RWPE2 (cell line): ENCODE data around the gene CASTOR1.
"Not testable (repeated sequence)": the region's sequence is repeated elsewhere in the genome, so short reads cannot be mapped to it uniquely, and the experiment has no call there.

Experiments
- ATAC-seq: fragments of 200-7000 bp; cut with Tn5 transposase; 3 replicates; pipeline ENCODE4 v1.9.1; 2021; ENCODE audit warnings: low read depth
- DNase-seq: peaks from one replicate; pipeline ENCODE4 v3.0.0-alpha.2; 2020; ENCODE audit warnings: low spot score
- H3K27ac ChIP-seq: fragments of 450-650 bp; 2 replicates; pipeline ENCODE4 v1.5.1; 2017; ENCODE audit warnings: mild to moderate bottlenecking; ENCODE audit not compliant: poor library complexity, severe bottlenecking
- H3K27me3 ChIP-seq: fragments of 250-450 bp; sonication (Bioruptor Pico); 2 replicates; pipeline ENCODE4 v1.5.1; 2021; ENCODE audit warnings: mild to moderate bottlenecking, moderate library complexity; ENCODE audit not compliant: insufficient read depth, poor library complexity, severe bottlenecking
- H3K36me3 ChIP-seq: fragments of 250-450 bp; sonication (Bioruptor Pico); 2 replicates; pipeline ENCODE4 v1.5.1; 2020; ENCODE audit warnings: low read depth, mild to moderate bottlenecking, moderate library complexity
- H3K4me1 ChIP-seq: fragments of 250-450 bp; sonication (Bioruptor Pico); 2 replicates; pipeline ENCODE4 v1.5.1; 2021; ENCODE audit warnings: mild to moderate bottlenecking, moderate library complexity; ENCODE audit not compliant: insufficient read depth, poor library complexity, severe bottlenecking
- H3K4me3 ChIP-seq: fragments of 250-450 bp; sonication (Bioruptor Pico); 2 replicates; pipeline ENCODE4 v1.5.1; 2021; ENCODE audit warnings: mild to moderate bottlenecking, moderate library complexity; ENCODE audit not compliant: severe bottlenecking
- H3K9me3 ChIP-seq: fragments of 250-450 bp; sonication (Bioruptor Pico); 2 replicates; pipeline ENCODE4 v1.5.1; 2021; ENCODE audit warnings: mild to moderate bottlenecking, moderate library complexity; ENCODE audit not compliant: severe bottlenecking
- TF ChIP-seq, protein P1 (sequence below): fragments of 450-650 bp; IDR thresholded peaks from one replicate; pipeline ENCODE4 v1.5.1; 2017; ENCODE audit warnings: mild to moderate bottlenecking, moderate library complexity; ENCODE audit not compliant: poor library complexity, severe bottlenecking

Gene CASTOR1

GRCh38 chr22:30289141-30289979 lies at the start of gene CASTOR1:
Gene CASTOR1 (minus strand): TSS chr22:30289505. CDS start chr22:30289497, 8 bp downstream.
- peak within 1 kb of the TSS; percentile 79 for H3K27ac ChIP-seq
- DNase-seq = peak; percentile 99
- H3K27me3 ChIP-seq = no peaks in the 10 kb centered on the region
- peak; percentile 72 for ATAC-seq
- H3K4me3 ChIP-seq = peak within 1 kb of the TSS; percentile 47
- H3K4me1 ChIP-seq = peaks cover 22% of the 10 kb centered on the region
- no peaks in the 10 kb centered on the region for H3K9me3 ChIP-seq
- H3K36me3 ChIP-seq = peaks cover 4% of the 10 kb centered on the region; the same call in 1 of the 2 replicates
- TF ChIP-seq, protein P1, sequence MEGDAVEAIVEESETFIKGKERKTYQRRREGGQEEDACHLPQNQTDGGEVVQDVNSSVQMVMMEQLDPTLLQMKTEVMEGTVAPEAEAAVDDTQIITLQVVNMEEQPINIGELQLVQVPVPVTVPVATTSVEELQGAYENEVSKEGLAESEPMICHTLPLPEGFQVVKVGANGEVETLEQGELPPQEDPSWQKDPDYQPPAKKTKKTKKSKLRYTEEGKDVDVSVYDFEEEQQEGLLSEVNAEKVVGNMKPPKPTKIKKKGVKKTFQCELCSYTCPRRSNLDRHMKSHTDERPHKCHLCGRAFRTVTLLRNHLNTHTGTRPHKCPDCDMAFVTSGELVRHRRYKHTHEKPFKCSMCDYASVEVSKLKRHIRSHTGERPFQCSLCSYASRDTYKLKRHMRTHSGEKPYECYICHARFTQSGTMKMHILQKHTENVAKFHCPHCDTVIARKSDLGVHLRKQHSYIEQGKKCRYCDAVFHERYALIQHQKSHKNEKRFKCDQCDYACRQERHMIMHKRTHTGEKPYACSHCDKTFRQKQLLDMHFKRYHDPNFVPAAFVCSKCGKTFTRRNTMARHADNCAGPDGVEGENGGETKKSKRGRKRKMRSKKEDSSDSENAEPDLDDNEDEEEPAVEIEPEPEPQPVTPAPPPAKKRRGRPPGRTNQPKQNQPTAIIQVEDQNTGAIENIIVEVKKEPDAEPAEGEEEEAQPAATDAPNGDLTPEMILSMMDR = no peak

GRCh38 chr22:30338802-30339201 lies 49.5 kb upstream of the CASTOR1 start:
- Histone ChIP-seq H3K27me3 (no peaks in the 10 kb centered on the region), H3K4me3 (no peak overlapping the region), H3K9me3 (no peaks in the 10 kb centered on the region), H3K27ac (no peak overlapping the region), H3K4me1 (no peaks in the 10 kb centered on the region), H3K36me3 (peaks cover 97% of the 10 kb centered on the region)
- TF ChIP-seq, protein P1 = no peak
- DNase-seq (no peak), ATAC-seq (no peak)

- H3K27me3 ChIP-seq, H3K27ac ChIP-seq, DNase-seq, H3K9me3 ChIP-seq, ATAC-seq, H3K4me1 ChIP-seq, H3K4me3 ChIP-seq: not testable (repeated sequence)
- H3K36me3 ChIP-seq = peaks cover 97% of the 10 kb centered on the region
Measured at GRCh38 chr22:30338341-30338740, 49.0 kb upstream of the CASTOR1 start.

- TF ChIP-seq, protein P1 = no peak
- DNase-seq = no peak
- Histone ChIP-seq H3K4me1 (no peaks in the 10 kb centered on the region), H3K36me3 (peaks cover 97% of the 10 kb centered on the region), H3K4me3 (no peak overlapping the region), H3K27me3 (no peaks in the 10 kb centered on the region), H3K9me3 (no peaks in the 10 kb centered on the region), H3K27ac (no peak overlapping the region)
- no peak for ATAC-seq
Measured at GRCh38 chr22:30337461-30337778, 48.1 kb upstream of the CASTOR1 start.

GRCh38 chr22:30336752-30337460 lies 47.6 kb upstream of the CASTOR1 start:
- no peak for DNase-seq
- no peaks in the 10 kb centered on the region for H3K27me3 ChIP-seq
- no peaks in the 10 kb centered on the region for H3K9me3 ChIP-seq
- no peak overlapping the region for H3K27ac ChIP-seq
- no peaks in the 10 kb centered on the region for H3K4me1 ChIP-seq
- ATAC-seq = no peak
- no peak overlapping the region for H3K4me3 ChIP-seq
- peaks cover 96% of the 10 kb centered on the region for H3K36me3 ChIP-seq
- TF ChIP-seq, protein P1 = no peak
